Pancreas (tissue), 10 donors: ENCODE data around the gene CCDC121. TPM values are rescaled to one million over a fixed set of nuclear protein-coding genes. Genes with fewer than 3 reads are reported as not detected.

Experiments used
- ATAC-seq, 4 donors: fragments of 200-7000 bp; cut with Tn5 transposase; one replicate each; pipeline versions ENCODE4 v1.8.0 to v1.9.1; 2020; ENCODE audit warnings: mild to moderate bottlenecking in 4 of 4, moderate library complexity in 4 of 4
- DNase-seq, 6 donors: peaks; one replicate each; pipeline ENCODE4 v3.0.0-alpha.2; 2020
- FAIRE-seq: peaks from 2 replicates; lab custom pipeline; 2012; peaks lifted over from hg19 to GRCh38; lab: Jason Lieb, UNC
- H3K27ac ChIP-seq, 4 donors: fragments of 200-600 bp; sonication (generic); 1 replicate in 3 of 4; 2 replicates in 1 of 4; pipeline versions ENCODE4 v1.5.0 to v1.8.0; 2020
- H3K27me3 ChIP-seq, 4 donors: fragments of 200-600 bp; one replicate each; pipeline ENCODE4 v1.8.0; 2021
- H3K36me3 ChIP-seq, 3 donors: fragments of 200-600 bp; sonication (generic) in 1 of 3; one replicate each; pipeline versions ENCODE4 v1.5.0 to v1.8.0; 2020 to 2021
- H3K4me1 ChIP-seq, 3 donors: fragments of 200-600 bp; one replicate each; pipeline ENCODE4 v1.8.0; 2021
- H3K4me3 ChIP-seq, 4 donors: fragments of 200-600 bp; sonication (generic) in 2 of 4; one replicate each; pipeline versions ENCODE4 v1.5.0 to v1.8.0; 2020 to 2021
- H3K9me3 ChIP-seq, 4 donors: fragments of 200-600 bp; one replicate each; pipeline ENCODE4 v1.8.0; 2021
- CTCF ChIP-seq, 4 donors: fragments of 200-600 bp; sonication (generic) in 3 of 4; IDR thresholded peaks; one replicate each; pipeline versions ENCODE4 v1.5.0 to v1.8.0; 2021; ENCODE audit warnings: antibody characterized with exemption in 4 of 4
- WGBS, 2 donors: extraction: QIAGEN DNeasy Blood & Tissue Kit; methylation state at CpG; one replicate each; pipeline ENCODE4 v1.1.7; 2013; 5-methylcytosine and 5-hydroxymethylcytosine counted together
- intact Hi-C, 3 donors: fragments of 100-400 bp; cut with DNase I; formaldehyde crosslinking; loops; one replicate each; pipeline versions ENCODE4 v1.11.1 to v1.14.2; 2022
- polyA plus RNA-seq, 2 donors: library from polyadenylated mRNA; stranded (reverse); fragments of 200-250 nt; gene quantifications; one replicate each; pipeline ENCODE4 v1.2.3, GENCODE V29; 2013
- total RNA-seq, 6 donors: library from RNA; stranded (reverse); fragmentation: NEBNext Ultra II Directional in 4 of 6; extraction: Animal tissue kit (Norgen Biotek cat#: 25700) in 4 of 6; gene quantifications; one replicate each; pipeline versions ENCODE4 v1.2.1 to v1.2.4, GENCODE V29; 2021 to 2023
- donor health status: healthy with polysubstance abuse.
- donor health status: DM: no; HTN: no; CAD: no; lungs with moderate emphysema.
- donor health status: DM: no; HTN: no; CAD: no.
- donor health status: control.
- donor health status: control.
- donor health status: Bipolar disorder and iron deficiency.
- donor health status: DM: yes; HTN: yes; CAD: no.
- donor health status: DM: no; HTN: no; CAD: no.
- donor health status: DM: no; HTN: no; CAD: no.
- donor health status: DM: yes; HTN: yes; CAD: no.

CCDC121 gene
- total and polyA plus RNA-seq, 8 donors, result 1.1 to 3.1 (median 1.8) TPM

GRCh38 chr2:27647737-27648136 is 18.9 kb upstream of the CCDC121 start:
- Histone ChIP-seq H3K36me3 (peaks cover 0 to 25% (median 3%) of the 10 kb centered on the region in 3 donors), H3K4me3 (no peak overlapping the region), H3K27me3 (no peaks in the 10 kb centered on the region), H3K4me1 (peaks cover 0 to 13% (median 6%) of the 10 kb centered on the region in 3 donors), H3K9me3 (no peaks in the 10 kb centered on the region), H3K27ac (no peak overlapping the region)
- TF ChIP-seq CTCF (IDR thresholded peaks at IDR 0.05), result no peak
- FAIRE-seq (no peak), ATAC-seq (no peak), DNase-seq (no peak)
- WGBS, 2 donors, result 55 to 73% methylated on average over 4 of the region's 4 CpGs
- intact Hi-C loops, result no loop called here

GRCh38 chr2:27647289-27647688 is 18.5 kb upstream of the CCDC121 start:
- no peak for FAIRE-seq
- no peak for TF ChIP-seq CTCF (IDR thresholded peaks at IDR 0.05)
- intact Hi-C loops, result no loop called here

GRCh38 chr2:27645197-27645596 is 16.4 kb upstream of the CCDC121 start:
- peaks cover 5 to 32% (median 8%) of the 10 kb centered on the region in 3 donors for H3K36me3 ChIP-seq

More at GRCh38 chr2:27647289-27647688, 18.5 kb upstream of the CCDC121 start:
- Histone ChIP-seq H3K36me3 (peaks cover 0 to 27% (median 3%) of the 10 kb centered on the region in 3 donors), H3K4me3 (no peak overlapping the region), H3K4me1 (peaks cover 0 to 8% (median 6%) of the 10 kb centered on the region in 3 donors), H3K27ac (no peak overlapping the region), H3K27me3 (no peaks in the 10 kb centered on the region), H3K9me3 (no peaks in the 10 kb centered on the region)
- ATAC-seq (no peak), DNase-seq (no peak)

GRCh38 chr2:27640722-27641245 is 12.0 kb upstream of the CCDC121 start:
- no peak for ATAC-seq

More at GRCh38 chr2:27645197-27645596, 16.4 kb upstream of the CCDC121 start:
- H3K27me3 ChIP-seq, result no peaks in the 10 kb centered on the region
- H3K27ac ChIP-seq, result no peak overlapping the region
- H3K4me1 ChIP-seq, result no peaks in the 10 kb centered on the region
- H3K9me3 ChIP-seq, result no peaks in the 10 kb centered on the region
- intact Hi-C loops, result no loop called here
- ATAC-seq (no peak), DNase-seq (no peak), FAIRE-seq (no peak)
- TF ChIP-seq CTCF (IDR thresholded peaks at IDR 0.05), result no peak
- H3K4me3 ChIP-seq, result no peak overlapping the region

More at GRCh38 chr2:27640722-27641245, 12.0 kb upstream of the CCDC121 start:
- H3K4me1 ChIP-seq, result no peaks in the 10 kb centered on the region
- no peaks in the 10 kb centered on the region for H3K9me3 ChIP-seq
- WGBS, 2 donors, result 72% methylated on average over 2 of the region's 2 CpGs
- DNase-seq (no peak), FAIRE-seq (no peak)
- TF ChIP-seq CTCF (IDR thresholded peaks at IDR 0.05), result no peak
- no peak overlapping the region for H3K4me3 ChIP-seq
- peaks cover 10 to 55% (median 22%) of the 10 kb centered on the region in 3 donors for H3K36me3 ChIP-seq
- H3K27me3 ChIP-seq, result no peaks in the 10 kb centered on the region
- intact Hi-C loops, result no loop called here
- H3K27ac ChIP-seq, result no peak overlapping the region
